IMR-90 (cell line): ENCODE measurements around the gene SLC34A2. TPM values are rescaled to one million over a fixed set of nuclear protein-coding genes. Genes with fewer than 3 reads are reported as not detected.

ENCODE experiments used
- ATAC-seq: fragments of 200-7000 bp; cut with Tn5 transposase; 2 replicates; pipeline ENCODE4 v1.9.1; 2020; ENCODE audit warnings: low read depth, mild to moderate bottlenecking, moderate library complexity
- BruUV-seq: library from RNA; stranded (reverse); fragments of 400-500 nt; replicated peaks from 2 replicates; lab custom pipeline; 2021; lab: Mats Ljungman, UMichigan
- CTCF ChIA-PET: fragments of 300-600 bp; formaldehyde crosslinking; extraction: SDS; loops from one replicate; lab custom pipeline; 2021; ENCODE audit warnings: antibody characterized with exemption; lab: Yijun Ruan, JAX
- POLR2A ChIA-PET: fragments of 300-600 bp; sonication (Branson Sonifier 250); formaldehyde crosslinking; loops from one replicate; lab custom pipeline; 2022; ENCODE audit warnings: antibody characterized with exemption; ENCODE audit not compliant: unreplicated experiment; lab: Charles Lee
- DNase-seq: peaks from one replicate; pipeline ENCODE4 v3.0.0; 2013
- H2AFZ ChIP-seq: replicated peaks from 2 replicates; pipeline ENCODE3; 2013; ENCODE audit warnings: low read length, mild to moderate bottlenecking; ENCODE audit not compliant: poor library complexity
- H2AK5ac ChIP-seq: 2 replicates; pipeline ENCODE4 v1.6.1; 2013; ENCODE audit warnings: low read depth, low read length, inconsistent platforms
- H2AK9ac ChIP-seq: replicated peaks from 2 replicates; pipeline ENCODE3; 2013; ENCODE audit warnings: mild to moderate bottlenecking, low read depth, low read length, moderate library complexity; ENCODE audit not compliant: poor library complexity
- H2BK120ac ChIP-seq: 2 replicates; pipeline ENCODE4 v1.6.1; 2013; ENCODE audit warnings: low read depth, low read length, inconsistent platforms
- H2BK15ac ChIP-seq: 3 replicates; pipeline ENCODE4 v1.6.1; 2013; ENCODE audit warnings: low read depth, low read length, inconsistent platforms
- H2BK20ac ChIP-seq: 2 replicates; pipeline ENCODE4 v1.6.1; 2013; ENCODE audit warnings: low read depth, mild to moderate bottlenecking, inconsistent platforms, low read length, moderate library complexity
- H2BK5ac ChIP-seq: 2 replicates; pipeline ENCODE4 v1.6.1; 2013; ENCODE audit warnings: mild to moderate bottlenecking, low read depth, low read length, inconsistent platforms; ENCODE audit not compliant: poor library complexity, severe bottlenecking
- H3K14ac ChIP-seq: replicated peaks from 2 replicates; pipeline ENCODE4 v1.6.1; 2013; ENCODE audit warnings: low read depth, low read length, inconsistent platforms
- H3K18ac ChIP-seq: 2 replicates; pipeline ENCODE4 v1.6.1; 2013; ENCODE audit warnings: low read depth, low read length, control low read depth
- H3K23ac ChIP-seq: 2 replicates; pipeline ENCODE4 v1.6.1; 2013; ENCODE audit warnings: low read depth, low read length, inconsistent platforms
- H3K27ac ChIP-seq: 2 replicates; pipeline ENCODE4 v1.5.1; 2013; ENCODE audit warnings: mild to moderate bottlenecking, control low read depth, low read length; ENCODE audit not compliant: insufficient read depth
- H3K27me3 ChIP-seq: 2 replicates; pipeline ENCODE4 v1.6.1; 2013; ENCODE audit warnings: low read length; ENCODE audit not compliant: control insufficient read depth, insufficient read depth
- H3K36me3 ChIP-seq: 2 replicates; pipeline ENCODE4 v1.6.1; 2013; ENCODE audit warnings: low read length, mixed read lengths; ENCODE audit not compliant: control insufficient read depth, insufficient read depth
- H3K4ac ChIP-seq: 2 replicates; pipeline ENCODE4 v1.6.1; 2013; ENCODE audit warnings: low read depth, low read length, inconsistent platforms
- H3K4me1 ChIP-seq: 2 replicates; pipeline ENCODE4 v1.6.1; 2013; ENCODE audit warnings: low read length, mixed read lengths; ENCODE audit not compliant: control insufficient read depth, insufficient read depth
- H3K4me2 ChIP-seq: 2 replicates; pipeline ENCODE4 v1.6.1; 2013; ENCODE audit warnings: low read depth, mild to moderate bottlenecking, control low read depth, low read length, moderate library complexity
- H3K4me3 ChIP-seq: 2 replicates; pipeline ENCODE4 v1.5.1; 2013; ENCODE audit warnings: low read depth, mild to moderate bottlenecking, control low read depth, low read length, moderate library complexity; ENCODE audit not compliant: insufficient read depth
- H3K56ac ChIP-seq: 2 replicates; pipeline ENCODE4 v1.6.1; 2013; ENCODE audit warnings: low read length, inconsistent platforms; ENCODE audit not compliant: insufficient read depth; ENCODE audit errors: extremely low read depth
- H3K79me1 ChIP-seq, 2 experiments: 2 replicates each; pipeline ENCODE4 v1.6.1; 2013; ENCODE audit warnings: low read length in 2 of 2, inconsistent platforms in 1 of 2, low read depth in 1 of 2
- H3K9ac ChIP-seq: 2 replicates; pipeline ENCODE4 v1.6.1; 2013; ENCODE audit warnings: low read depth, low read length, control low read depth
- H3K9me1 ChIP-seq: 2 replicates; pipeline ENCODE4 v1.6.1; 2013; ENCODE audit warnings: low read length, inconsistent platforms; ENCODE audit not compliant: insufficient read depth
- H3K9me3 ChIP-seq: 2 replicates; pipeline ENCODE4 v1.6.1; 2013; ENCODE audit warnings: low read length; ENCODE audit not compliant: control insufficient read depth, insufficient read depth
- H4K20me1 ChIP-seq: 2 replicates; pipeline ENCODE4 v1.6.1; 2013; ENCODE audit warnings: low read length, inconsistent platforms; ENCODE audit not compliant: insufficient read depth
- H4K5ac ChIP-seq: 2 replicates; pipeline ENCODE4 v1.6.1; 2013; ENCODE audit warnings: mild to moderate bottlenecking, low read depth, low read length, control low read depth
- H4K8ac ChIP-seq, 2 experiments: 2 replicates each; pipeline ENCODE4 v1.6.1; 2013; ENCODE audit warnings: low read depth in 2 of 2, low read length in 2 of 2, control low read depth in 1 of 2, inconsistent platforms in 1 of 2
- H4K91ac ChIP-seq: 2 replicates; pipeline ENCODE4 v1.6.1; 2013; ENCODE audit warnings: low read depth, low read length, inconsistent platforms; ENCODE audit not compliant: insufficient read depth
- BHLHE40 ChIP-seq: fragments of 150-350 bp; IDR thresholded peaks from 2 replicates; pipeline ENCODE4 v1.6.1; 2016; ENCODE audit warnings: mild to moderate bottlenecking, low read depth, low read length
- CHD1 ChIP-seq: IDR thresholded peaks from 2 replicates; pipeline ENCODE4 v1.6.1; 2012; ENCODE audit warnings: low read depth, low read length, improper control_type of control experiment
- WGBS, 2 experiments: methylation state at CpG; one replicate each; pipeline versions ENCODE4 v1.1.5 to v1.1.7; 2013; ENCODE audit warnings: missing lambda C conversion rate in 2 of 2; ENCODE audit not compliant: insufficient read length in 1 of 2; ENCODE audit errors: extremely low coverage in 2 of 2; 5-methylcytosine and 5-hydroxymethylcytosine counted together
- dilution Hi-C: fragments of 300-500 bp; cut with HindIII; formaldehyde crosslinking; loops from one replicate; pipeline ENCODE4 v1.14.3; 2018; ENCODE audit warnings: low sequenced_read_pairs; ENCODE audit not compliant: unreplicated experiment
- in situ Hi-C: fragments of 300-500 bp; cut with MboI; formaldehyde crosslinking; loops from 3 replicates; pipeline ENCODE4 v1.14.3; 2019; ENCODE audit warnings: low sequenced_read_pairs, inconsistent platforms, mixed read lengths
- intact Hi-C: fragments of 100-400 bp; cut with micrococcal nuclease; formaldehyde crosslinking; loops from 2 replicates; pipeline ENCODE4 v1.10.0; 2022
- polyA plus RNA-seq, 3 experiments: library from polyadenylated mRNA; depleted of rRNA; stranded (reverse); fragments of >200 nt; gene quantifications; 2 replicates each; pipeline ENCODE4 v1.2.3, GENCODE V29; 2012; ENCODE audit warnings: low replicate concordance in 1 of 3
- total RNA-seq: library from RNA; depleted of rRNA; stranded (reverse); fragments of >200 nt; gene quantifications from 2 replicates; pipeline ENCODE4 v1.2.3, GENCODE V29; 2012
- TF ChIP-seq, protein P1 (sequence below): conservative IDR thresholded peaks from 2 replicates; pipeline ENCODE4 v1.5.1; 2012; ENCODE audit warnings: mild to moderate bottlenecking, low read depth, low read length, improper control_type of control experiment

SLC34A2 gene
- total and polyA plus RNA-seq, 2 of the 4 experiments (the other 2 are of a cell fraction) = not detected

DNA sequence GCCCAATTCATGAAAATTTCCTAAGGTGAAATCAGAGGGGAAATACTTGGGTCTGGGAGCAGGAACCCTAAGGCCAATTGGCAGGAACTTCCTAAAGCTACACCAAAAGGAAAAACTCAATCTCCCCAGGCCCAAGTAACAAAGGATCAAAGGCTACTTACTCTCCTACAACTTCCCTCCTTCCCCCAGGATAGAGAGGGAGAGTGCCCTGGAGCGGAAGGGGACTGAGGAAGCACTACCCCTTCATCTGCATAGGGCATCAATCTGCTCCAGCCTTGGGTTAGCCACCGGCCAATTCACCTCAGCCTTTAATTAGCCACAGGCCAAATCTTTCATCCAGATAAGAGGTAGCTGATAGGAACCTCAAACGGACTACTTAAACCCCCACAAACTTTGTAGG is 55.0 kb downstream of the SLC34A2 start:
- Histone ChIP-seq H3K27me3 (no peaks in the 10 kb centered on the region; the same call in 1 of the 2 replicates), H3K56ac (no peak overlapping the region), H3K79me1 (no peaks in the 10 kb centered on the region), H4K5ac (no peak overlapping the region), H3K4me2 (no peak overlapping the region), H4K91ac (no peak overlapping the region), H2AFZ (no peak overlapping the region), H3K23ac (no peak overlapping the region), H3K27ac (no peak overlapping the region), H2AK5ac (no peak overlapping the region), H3K14ac (no peak overlapping the region), H3K18ac (no peak overlapping the region), H4K20me1 (no peaks in the 10 kb centered on the region), H2BK120ac (no peak overlapping the region), H3K9me3 (no peaks in the 10 kb centered on the region), H2BK5ac (no peak overlapping the region), H2BK15ac (no peak overlapping the region), H3K4me3 (no peak overlapping the region), H3K36me3 (no peaks in the 10 kb centered on the region), H4K8ac (no peak overlapping the region), H3K9me1 (no peaks in the 10 kb centered on the region), H2BK20ac (no peak overlapping the region), H3K4ac (no peak overlapping the region), H3K4me1 (no peaks in the 10 kb centered on the region), H3K9ac (no peak overlapping the region), H2AK9ac (no peak overlapping the region)
- no peak for ATAC-seq
- POLR2A ChIA-PET = no interaction called here
- dilution Hi-C loops (no loop called here), intact Hi-C loops (no loop called here), in situ Hi-C loops (no loop called here)
- DNase-seq = no peak
- no TSS peak for BruUV-seq
- no CpG with 5 or more reads among the region's 3 CpGs for WGBS, 2 experiments
- CTCF ChIA-PET = no interaction called here
- no peak for TF ChIP-seq CHD1
- TF ChIP-seq BHLHE40 = no peak
- TF ChIP-seq, protein P1, sequence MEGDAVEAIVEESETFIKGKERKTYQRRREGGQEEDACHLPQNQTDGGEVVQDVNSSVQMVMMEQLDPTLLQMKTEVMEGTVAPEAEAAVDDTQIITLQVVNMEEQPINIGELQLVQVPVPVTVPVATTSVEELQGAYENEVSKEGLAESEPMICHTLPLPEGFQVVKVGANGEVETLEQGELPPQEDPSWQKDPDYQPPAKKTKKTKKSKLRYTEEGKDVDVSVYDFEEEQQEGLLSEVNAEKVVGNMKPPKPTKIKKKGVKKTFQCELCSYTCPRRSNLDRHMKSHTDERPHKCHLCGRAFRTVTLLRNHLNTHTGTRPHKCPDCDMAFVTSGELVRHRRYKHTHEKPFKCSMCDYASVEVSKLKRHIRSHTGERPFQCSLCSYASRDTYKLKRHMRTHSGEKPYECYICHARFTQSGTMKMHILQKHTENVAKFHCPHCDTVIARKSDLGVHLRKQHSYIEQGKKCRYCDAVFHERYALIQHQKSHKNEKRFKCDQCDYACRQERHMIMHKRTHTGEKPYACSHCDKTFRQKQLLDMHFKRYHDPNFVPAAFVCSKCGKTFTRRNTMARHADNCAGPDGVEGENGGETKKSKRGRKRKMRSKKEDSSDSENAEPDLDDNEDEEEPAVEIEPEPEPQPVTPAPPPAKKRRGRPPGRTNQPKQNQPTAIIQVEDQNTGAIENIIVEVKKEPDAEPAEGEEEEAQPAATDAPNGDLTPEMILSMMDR = no peak
